Spleen (tissue), 11 donors: ENCODE measurements around the gene SLC27A1. TPM values are rescaled to one million over a fixed set of nuclear protein-coding genes. Genes with fewer than 3 reads are reported as not detected.

Source experiments
- DNase-seq: peaks from one replicate; pipeline ENCODE4 v3.0.0-alpha.2; 2020
- H3K27ac ChIP-seq, 8 donors: fragments of 200-600 bp; sonication (generic) in 7 of 8; 1 replicate in 4 of 8; 2 replicates in 4 of 8; pipeline versions ENCODE4 v1.5.0 to v1.8.0; 2016 to 2021; ENCODE audit warnings: inconsistent platforms in 4 of 8, mild to moderate bottlenecking in 4 of 8, moderate library complexity in 1 of 8
- H3K27me3 ChIP-seq, 7 donors: fragments of 200-600 bp; sonication (generic) in 6 of 7; replicated peaks in 1 of 7; 1 replicate in 4 of 7; 2 replicates in 3 of 7; pipeline versions ENCODE4 v1.5.0 to v1.8.0; 2016 to 2021; ENCODE audit warnings: inconsistent platforms in 3 of 7, mild to moderate bottlenecking in 1 of 7
- H3K36me3 ChIP-seq, 6 donors: fragments of 200-600 bp; sonication (generic) in 5 of 6; 1 replicate in 4 of 6; 2 replicates in 2 of 6; pipeline versions ENCODE4 v1.5.0 to v1.8.0; 2016 to 2021; ENCODE audit warnings: inconsistent platforms in 2 of 6
- H3K4me1 ChIP-seq, 6 donors: fragments of 200-600 bp; sonication (generic) in 5 of 6; 1 replicate in 3 of 6; 2 replicates in 3 of 6; pipeline versions ENCODE4 v1.5.0 to v1.8.0; 2016 to 2021; ENCODE audit warnings: inconsistent platforms in 3 of 6
- H3K4me3 ChIP-seq, 8 donors: fragments of 200-600 bp; sonication (generic) in 7 of 8; 1 replicate in 4 of 8; 2 replicates in 4 of 8; pipeline versions ENCODE4 v1.5.0 to v1.8.0; 2016 to 2021; ENCODE audit warnings: inconsistent platforms in 4 of 8, mild to moderate bottlenecking in 4 of 8, moderate library complexity in 2 of 8
- H3K9me3 ChIP-seq, 8 donors: fragments of 200-600 bp; sonication (generic) in 7 of 8; 1 replicate in 4 of 8; 2 replicates in 4 of 8; pipeline versions ENCODE4 v1.5.0 to v1.8.0; 2016 to 2021; ENCODE audit warnings: inconsistent platforms in 4 of 8
- POLR2A ChIP-seq, 3 donors: fragments of 450-650 bp; IDR thresholded peaks; one replicate each; pipeline ENCODE4 v1.5.1; 2017; ENCODE audit warnings: antibody characterized with exemption in 3 of 3, mild to moderate bottlenecking in 1 of 3
- POLR2AphosphoS5 ChIP-seq, 3 donors: sonication (generic); formaldehyde crosslinking; IDR thresholded peaks; one replicate each; pipeline ENCODE4 v1.5.1; 2017; ENCODE audit warnings: antibody characterized with exemption in 3 of 3
- WGBS, 5 donors: extraction: QIAGEN DNeasy Blood & Tissue Kit in 3 of 5; methylation state at CpG; one replicate each; pipeline versions ENCODE4 v1.1.5 to v1.1.7; 2013 to 2018; 5-methylcytosine and 5-hydroxymethylcytosine counted together
- intact Hi-C: fragments of 100-400 bp; cut with DNase I; formaldehyde crosslinking; loops from one replicate; pipeline ENCODE4 v1.15.0; 2023; ENCODE audit warnings: low total_unique reads
- polyA plus RNA-seq, 3 donors: library from polyadenylated mRNA; stranded (reverse); fragments of 200-250 nt; gene quantifications; one replicate each; pipeline ENCODE4 v1.2.1, GENCODE V29; 2013
- total RNA-seq, 7 donors: library from RNA; depleted of rRNA in 3 of 7; stranded (reverse); fragments of >200 nt in 3 of 7; fragmentation: NEBNext Ultra II Directional in 4 of 7; extraction: Animal tissue kit (Norgen Biotek cat#: 25700) in 4 of 7; gene quantifications; one replicate each; pipeline versions ENCODE4 v1.1.0 to v1.2.1, GENCODE V29; 2016 to 2021
- TF ChIP-seq, protein P1 (sequence below), 11 experiments: fragments of 200-600 bp in 7 of 11; fragments of 450-650 bp in 4 of 11; sonication (generic) in 4 of 11; IDR thresholded peaks in 8 of 11; conservative IDR thresholded peaks in 3 of 11; 1 replicate in 7 of 11; 2 replicates in 4 of 11; pipeline versions ENCODE4 v1.4.0 to v1.8.0; 2016 to 2021; ENCODE audit warnings: antibody characterized with exemption in 11 of 11, inconsistent platforms in 4 of 11, mild to moderate bottlenecking in 1 of 11
- donor health status: healthy with polysubstance abuse.
- donor health status: DM: no; HTN: no; CAD: no; lungs with moderate emphysema.
- donor health status: DM: no; HTN: no; CAD: no.
- donor health status: Bipolar disorder and iron deficiency.
- donor health status: healthy.
- donor health status: DM: no; HTN: no; CAD: no.
- donor health status: DM: yes; HTN: yes; CAD: no.

The SLC27A1 gene
- total and polyA plus RNA-seq, 10 donors = 4.8 to 23.3 (median 14.8) TPM

DNA sequence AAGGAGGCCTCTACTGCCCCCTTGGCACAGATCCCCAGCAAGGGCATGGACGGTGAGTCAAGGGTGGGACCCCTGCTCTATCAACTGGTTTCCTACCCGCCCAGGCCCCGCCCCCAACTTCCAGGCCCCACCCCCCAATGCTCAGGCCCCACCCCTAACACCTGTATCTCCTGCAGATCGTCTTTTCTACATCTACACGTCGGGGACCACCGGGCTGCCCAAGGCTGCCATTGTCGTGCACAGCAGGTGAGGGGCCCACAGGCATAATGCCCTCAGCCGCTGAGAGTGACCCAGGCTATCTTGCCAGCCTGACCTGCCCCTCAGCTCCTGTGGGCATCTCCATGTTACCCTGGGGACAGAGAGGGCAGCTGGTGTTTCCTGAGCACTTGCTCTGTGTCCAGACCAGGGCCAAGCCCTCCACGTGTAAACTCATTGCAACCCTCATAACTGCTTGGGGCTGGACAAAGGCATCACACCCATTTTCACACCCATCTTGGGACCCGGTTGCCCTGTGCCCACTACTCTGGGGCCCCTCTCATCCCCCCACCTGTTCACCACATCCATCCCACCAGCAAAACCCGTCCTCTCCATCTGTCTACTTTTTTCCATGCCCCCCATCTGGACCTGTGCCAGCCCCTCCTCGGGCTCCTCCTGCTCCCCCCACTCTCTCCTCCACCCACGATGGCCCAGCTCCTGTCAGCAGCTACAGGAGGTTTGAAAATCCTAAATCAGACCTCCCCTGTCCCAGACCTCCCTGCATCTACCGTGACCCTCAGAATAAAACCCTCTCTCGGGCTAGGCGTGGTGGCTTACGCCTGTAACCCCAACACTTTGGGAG lies 17.2 kb downstream of the SLC27A1 start:
- no peak for DNase-seq
- TF ChIP-seq, protein P1, sequence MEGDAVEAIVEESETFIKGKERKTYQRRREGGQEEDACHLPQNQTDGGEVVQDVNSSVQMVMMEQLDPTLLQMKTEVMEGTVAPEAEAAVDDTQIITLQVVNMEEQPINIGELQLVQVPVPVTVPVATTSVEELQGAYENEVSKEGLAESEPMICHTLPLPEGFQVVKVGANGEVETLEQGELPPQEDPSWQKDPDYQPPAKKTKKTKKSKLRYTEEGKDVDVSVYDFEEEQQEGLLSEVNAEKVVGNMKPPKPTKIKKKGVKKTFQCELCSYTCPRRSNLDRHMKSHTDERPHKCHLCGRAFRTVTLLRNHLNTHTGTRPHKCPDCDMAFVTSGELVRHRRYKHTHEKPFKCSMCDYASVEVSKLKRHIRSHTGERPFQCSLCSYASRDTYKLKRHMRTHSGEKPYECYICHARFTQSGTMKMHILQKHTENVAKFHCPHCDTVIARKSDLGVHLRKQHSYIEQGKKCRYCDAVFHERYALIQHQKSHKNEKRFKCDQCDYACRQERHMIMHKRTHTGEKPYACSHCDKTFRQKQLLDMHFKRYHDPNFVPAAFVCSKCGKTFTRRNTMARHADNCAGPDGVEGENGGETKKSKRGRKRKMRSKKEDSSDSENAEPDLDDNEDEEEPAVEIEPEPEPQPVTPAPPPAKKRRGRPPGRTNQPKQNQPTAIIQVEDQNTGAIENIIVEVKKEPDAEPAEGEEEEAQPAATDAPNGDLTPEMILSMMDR (IDR thresholded peaks at IDR 0.05 in 8 of 11, conservative IDR thresholded peaks at IDR 0.05 in 3 of 11) = no peak
- no peak for TF ChIP-seq POLR2A (IDR thresholded peaks at IDR 0.05)
- TF ChIP-seq POLR2AphosphoS5 (IDR thresholded peaks at IDR 0.05) = no peak
- WGBS, 5 donors = 76 to 88% (median 84%) methylated on average over 12 to 18 of the region's 18 CpGs

DNA sequence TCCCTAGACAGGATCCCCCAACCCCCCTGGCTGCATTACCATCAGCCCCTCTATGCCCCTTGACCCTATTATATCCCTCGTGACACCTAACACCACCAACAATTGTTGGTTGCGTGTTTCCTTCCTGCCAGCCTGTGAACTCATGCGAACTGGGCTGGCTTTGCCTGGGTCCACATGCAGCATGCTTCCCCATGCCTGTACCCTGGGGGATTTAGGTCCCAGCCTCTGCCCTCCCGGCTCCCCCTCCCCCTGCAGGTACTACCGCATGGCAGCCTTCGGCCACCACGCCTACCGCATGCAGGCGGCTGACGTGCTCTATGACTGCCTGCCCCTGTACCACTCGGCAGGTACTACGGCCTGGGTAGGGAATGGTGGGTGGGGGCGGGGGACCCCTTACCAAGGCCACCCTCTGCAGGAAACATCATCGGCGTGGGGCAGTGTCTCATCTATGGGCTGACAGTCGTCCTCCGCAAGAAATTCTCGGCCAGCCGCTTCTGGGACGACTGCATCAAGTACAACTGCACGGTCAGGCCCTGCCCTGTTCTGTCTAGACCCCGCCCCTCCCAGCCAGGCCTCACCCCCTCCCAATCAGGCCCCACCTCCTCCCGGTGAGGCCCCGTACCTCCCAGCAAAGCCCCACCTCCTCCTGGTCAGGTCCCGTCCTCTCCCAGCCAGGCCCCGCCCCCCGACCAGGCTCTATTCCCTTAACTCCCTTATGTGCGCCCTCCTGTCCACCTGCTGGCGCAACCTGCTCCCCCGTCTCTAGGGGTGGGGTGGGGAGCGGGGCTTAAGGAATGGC lies 18.5 kb downstream of the SLC27A1 start:
- no peaks in the 10 kb centered on the region for H3K27me3 ChIP-seq
- no peaks in the 10 kb centered on the region for H3K36me3 ChIP-seq
- intact Hi-C loops = no loop called here
- WGBS, 5 donors = 18 to 44% (median 21%) methylated on average over 24 to 31 of the region's 31 CpGs
- peak overlapping the region in 7 of 8 donors; percentile 8 to 54 (median 32) for H3K4me3 ChIP-seq
- H3K4me1 ChIP-seq = peaks cover 4 to 41% (median 24%) of the 10 kb centered on the region in 6 donors
- peak overlapping the region; percentile 3 to 69 (median 47) for H3K27ac ChIP-seq
- peak in 2 of 3 donors; percentile 19 to 64 for TF ChIP-seq POLR2AphosphoS5 (IDR thresholded peaks at IDR 0.05)
- TF ChIP-seq POLR2A (IDR thresholded peaks at IDR 0.05) = no peak
- TF ChIP-seq, protein P1 (IDR thresholded peaks at IDR 0.05 in 8 of 11, conservative IDR thresholded peaks at IDR 0.05 in 3 of 11) = peak in 6 of 11 experiments; percentile 11 to 52 (median 26)
- H3K9me3 ChIP-seq = no peaks in the 10 kb centered on the region
- peak; percentile 89 for DNase-seq

More for the DNA sequence above, 17.2 kb downstream of the SLC27A1 start:
- intact Hi-C loops = no loop called here
- no peak overlapping the region for H3K4me3 ChIP-seq
- H3K27ac ChIP-seq = peak overlapping the region in 2 of 8 donors; percentile 69
- no peaks in the 10 kb centered on the region for H3K9me3 ChIP-seq
- H3K4me1 ChIP-seq = peaks cover 4 to 47% (median 24%) of the 10 kb centered on the region in 6 donors
- no peaks in the 10 kb centered on the region for H3K36me3 ChIP-seq
- H3K27me3 ChIP-seq = no peaks in the 10 kb centered on the region

DNA sequence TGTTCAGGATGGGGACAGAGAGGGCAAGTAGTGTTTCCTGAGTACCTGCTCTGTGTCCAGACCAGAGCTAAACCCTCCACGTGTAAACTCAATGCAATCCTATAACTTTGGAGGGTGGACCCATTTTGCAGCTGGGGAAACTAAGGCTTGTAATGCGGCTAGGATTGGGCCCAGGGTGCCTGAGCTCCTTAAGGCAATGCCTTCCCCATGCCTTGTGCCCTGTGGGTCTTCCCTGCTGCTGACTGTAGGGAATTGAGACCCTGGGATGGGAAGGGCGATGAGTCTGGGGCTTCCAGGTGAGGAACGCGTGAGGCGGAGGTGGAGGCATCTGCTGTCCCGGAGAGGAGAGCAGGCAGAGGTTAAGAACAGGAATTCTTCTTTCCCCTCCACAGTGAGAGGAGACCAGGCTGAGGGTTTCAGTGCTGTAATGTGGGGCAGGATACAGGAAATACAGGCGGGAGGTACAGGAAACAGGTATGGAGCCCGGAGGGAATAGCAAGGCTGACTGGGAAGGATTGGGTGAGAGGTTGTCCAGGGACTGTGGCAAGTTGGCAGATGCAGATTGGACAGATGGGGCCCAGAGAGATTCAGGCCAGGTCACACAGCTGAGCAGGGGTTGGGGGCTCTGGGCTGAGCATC lies 19.2 kb downstream of the SLC27A1 start:
- no peaks in the 10 kb centered on the region for H3K27me3 ChIP-seq
- intact Hi-C loops = no loop called here

More for the DNA sequence above, 19.2 kb downstream of the SLC27A1 start:
- Histone ChIP-seq H3K36me3 (no peaks in the 10 kb centered on the region), H3K4me3 (peak overlapping the region in 1 of 8 donors; percentile 54), H3K4me1 (peaks cover 4 to 41% (median 24%) of the 10 kb centered on the region in 6 donors), H3K27ac (peak overlapping the region; percentile 3 to 69 (median 47)), H3K9me3 (no peaks in the 10 kb centered on the region)
- WGBS, 5 donors = 46 to 71% (median 57%) methylated on average over 9 of the region's 9 CpGs
- DNase-seq = no peak
- TF ChIP-seq POLR2A (IDR thresholded peaks at IDR 0.05) (no peak), POLR2AphosphoS5 (IDR thresholded peaks at IDR 0.05) (peak in 1 of 3 donors; percentile 33)
- TF ChIP-seq, protein P1 (IDR thresholded peaks at IDR 0.05 in 8 of 11, conservative IDR thresholded peaks at IDR 0.05 in 3 of 11) = peak in 2 of 11 experiments; percentile 2 to 13
